Activated CD8-positive, alpha-beta T cell treated with anti-CD3 and anti-CD28 coated beads for 36 hours (primary cell): Measurements from ENCODE around the gene COBL. TPM values are rescaled to one million over a fixed set of nuclear protein-coding genes. Genes with fewer than 3 reads are reported as not detected.

Experiments used
- ATAC-seq: fragments of 200-7000 bp; cut with Tn5 transposase; one replicate; pipeline ENCODE4 v1.10.0; 2021; ENCODE audit warnings: mild to moderate bottlenecking, moderate library complexity
- CTCF ChIA-PET: fragments of 350-600 bp; sonication (Branson Sonifier 250); formaldehyde crosslinking; loops from one replicate; lab custom pipeline; 2021; ENCODE audit warnings: antibody characterized with exemption; lab: Charles Lee
- POLR2A ChIA-PET: fragments of 350-600 bp; sonication (Branson Sonifier 250); formaldehyde crosslinking; loops from one replicate; lab custom pipeline; 2021; ENCODE audit warnings: antibody characterized with exemption; lab: Charles Lee
- DNase-seq: peaks from one replicate; pipeline ENCODE4 v3.0.0-alpha.2; 2020
- H3K27ac Mint-ChIP-seq: one replicate; pipeline ENCODE4 v1.8.0; 2021; ENCODE audit warnings: mild to moderate bottlenecking, mixed read lengths
- H3K27me3 Mint-ChIP-seq: one replicate; pipeline ENCODE4 v1.8.0; 2021; ENCODE audit warnings: mixed read lengths
- H3K36me3 Mint-ChIP-seq: one replicate; pipeline ENCODE4 v1.8.0; 2021; ENCODE audit warnings: low read depth, mixed read lengths
- H3K4me1 Mint-ChIP-seq: one replicate; pipeline ENCODE4 v1.8.0; 2021; ENCODE audit warnings: low read depth, mixed read lengths
- H3K4me3 Mint-ChIP-seq: one replicate; pipeline ENCODE4 v1.8.0; 2021; ENCODE audit warnings: mild to moderate bottlenecking, moderate library complexity, mixed read lengths
- H3K9me3 Mint-ChIP-seq: one replicate; pipeline ENCODE4 v1.8.0; 2021; ENCODE audit warnings: mixed read lengths
- CTCF ChIP-seq: fragments of 200-600 bp; IDR thresholded peaks from one replicate; pipeline ENCODE4 v1.8.0; 2022; ENCODE audit warnings: antibody characterized with exemption, mild to moderate bottlenecking
- intact Hi-C: fragments of 100-400 bp; cut with micrococcal nuclease; formaldehyde crosslinking; loops from one replicate; pipeline ENCODE4 v1.10.0; 2022
- total RNA-seq, 2 experiments: library from RNA; stranded (reverse); gene quantifications; one replicate each; pipeline ENCODE4 v1.2.3, GENCODE V29; 2021

Gene COBL
- total RNA-seq, 2 experiments from 2014 or later, result not detected

DNA sequence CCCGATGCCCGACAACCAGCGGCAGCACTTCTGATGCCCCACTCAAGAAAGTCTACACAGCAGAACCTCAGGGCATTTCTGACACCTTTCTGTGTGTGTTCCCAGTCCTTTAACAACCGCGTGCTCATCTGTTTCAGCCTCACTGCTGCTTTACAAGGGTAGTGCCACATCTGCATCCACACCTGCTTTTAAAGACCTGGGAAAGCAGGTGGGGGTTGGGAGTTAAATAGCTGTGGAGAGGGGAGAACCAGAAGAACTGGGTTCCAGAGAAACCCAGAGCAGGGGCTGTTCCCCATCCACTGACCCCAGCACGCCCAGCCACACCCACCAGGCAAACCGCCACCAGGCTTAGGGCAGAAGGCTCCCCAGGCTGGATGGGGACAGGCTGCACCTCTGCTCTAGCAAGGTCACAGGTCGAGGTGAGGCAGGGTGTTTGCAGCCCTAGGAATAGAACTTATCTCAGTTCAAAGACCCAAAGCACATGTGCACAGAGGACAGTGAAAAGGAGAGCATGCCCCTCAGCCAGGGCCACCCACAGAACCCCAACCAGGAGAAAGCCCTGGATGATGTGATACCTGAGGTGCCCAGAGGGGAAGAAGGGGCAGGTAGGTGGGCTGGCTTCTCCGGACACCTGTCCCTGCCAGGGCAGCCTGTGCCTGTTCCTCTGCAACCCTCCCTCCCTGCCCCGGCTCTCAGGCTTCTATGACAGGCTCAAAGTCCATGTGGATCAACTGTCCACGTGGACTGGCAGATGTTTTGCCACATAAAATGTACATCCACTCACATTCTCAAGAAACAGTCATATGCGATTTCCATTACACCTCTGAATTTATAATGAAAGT, 51.3 kb downstream of the COBL start:
- Mint-ChIP-seq H3K4me3 (no peak overlapping the region), H3K27me3 (peaks cover 2% of the 10 kb centered on the region), H3K4me1 (no peaks in the 10 kb centered on the region), H3K36me3 (no peaks in the 10 kb centered on the region), H3K27ac (no peak overlapping the region), H3K9me3 (no peaks in the 10 kb centered on the region)
- no peak for TF ChIP-seq CTCF
- no peak for DNase-seq
- intact Hi-C loops, result no loop called here
- ChIA-PET POLR2A (no interaction called here), CTCF (no interaction called here)
- no peak for ATAC-seq

- Mint-ChIP-seq H3K4me1 (no peaks in the 10 kb centered on the region), H3K9me3 (no peaks in the 10 kb centered on the region), H3K4me3 (no peak overlapping the region), H3K27ac (no peak overlapping the region), H3K27me3 (peaks cover 2% of the 10 kb centered on the region), H3K36me3 (no peaks in the 10 kb centered on the region)
- ATAC-seq (no peak), DNase-seq (no peak)
- intact Hi-C loops, result no loop called here
- CTCF ChIA-PET, result no interaction called here
- POLR2A ChIA-PET, result no interaction called here
- TF ChIP-seq CTCF, result no peak
Observed at GRCh38 chr7:51263631-51264484, 52.8 kb downstream of the COBL start.

GRCh38 chr7:51262796-51263531, 53.6 kb downstream of the COBL start:
- no peak for ATAC-seq
- intact Hi-C loops, result no loop called here
- Mint-ChIP-seq H3K9me3 (no peaks in the 10 kb centered on the region), H3K27ac (no peak overlapping the region), H3K4me3 (no peak overlapping the region), H3K4me1 (no peaks in the 10 kb centered on the region), H3K27me3 (peaks cover 3% of the 10 kb centered on the region), H3K36me3 (no peaks in the 10 kb centered on the region)
- ChIA-PET CTCF (no interaction called here), POLR2A (interaction anchor here (0.6 kb wide), 1 partner anchor 93 kb away, joined by 3 read pairs; no protein-coding TSS in a partner anchor)
- DNase-seq, result no peak
- no peak for TF ChIP-seq CTCF

GRCh38 chr7:51261950-51262795, 54.4 kb downstream of the COBL start:
- ChIA-PET CTCF (no interaction called here), POLR2A (interaction anchor here (0.6 to 0.7 kb wide), 2 partner anchors 23 to 92 kb away, joined by 3 read pairs; no protein-coding TSS in a partner anchor)
- H3K27ac Mint-ChIP-seq, result no peak overlapping the region
- ATAC-seq (no peak), DNase-seq (no peak)
- H3K4me3 Mint-ChIP-seq, result no peak overlapping the region
- H3K36me3 Mint-ChIP-seq, result no peaks in the 10 kb centered on the region
- TF ChIP-seq CTCF, result no peak
- no peaks in the 10 kb centered on the region for H3K9me3 Mint-ChIP-seq
- no peaks in the 10 kb centered on the region for H3K4me1 Mint-ChIP-seq
- intact Hi-C loops, result no loop called here
- peaks cover 3% of the 10 kb centered on the region for H3K27me3 Mint-ChIP-seq
